ENCODE results near the gene SP2. TPM values are rescaled to one million over a fixed set of nuclear protein-coding genes. Genes with fewer than 3 reads are reported as not detected.

SP2 gene
- total and polyA plus RNA-seq, 2 of the 13 experiments (the other 11 are each of a cell fraction or from before 2014, with no cell fraction given) = 1.4 to 4.8 TPM

DNA sequence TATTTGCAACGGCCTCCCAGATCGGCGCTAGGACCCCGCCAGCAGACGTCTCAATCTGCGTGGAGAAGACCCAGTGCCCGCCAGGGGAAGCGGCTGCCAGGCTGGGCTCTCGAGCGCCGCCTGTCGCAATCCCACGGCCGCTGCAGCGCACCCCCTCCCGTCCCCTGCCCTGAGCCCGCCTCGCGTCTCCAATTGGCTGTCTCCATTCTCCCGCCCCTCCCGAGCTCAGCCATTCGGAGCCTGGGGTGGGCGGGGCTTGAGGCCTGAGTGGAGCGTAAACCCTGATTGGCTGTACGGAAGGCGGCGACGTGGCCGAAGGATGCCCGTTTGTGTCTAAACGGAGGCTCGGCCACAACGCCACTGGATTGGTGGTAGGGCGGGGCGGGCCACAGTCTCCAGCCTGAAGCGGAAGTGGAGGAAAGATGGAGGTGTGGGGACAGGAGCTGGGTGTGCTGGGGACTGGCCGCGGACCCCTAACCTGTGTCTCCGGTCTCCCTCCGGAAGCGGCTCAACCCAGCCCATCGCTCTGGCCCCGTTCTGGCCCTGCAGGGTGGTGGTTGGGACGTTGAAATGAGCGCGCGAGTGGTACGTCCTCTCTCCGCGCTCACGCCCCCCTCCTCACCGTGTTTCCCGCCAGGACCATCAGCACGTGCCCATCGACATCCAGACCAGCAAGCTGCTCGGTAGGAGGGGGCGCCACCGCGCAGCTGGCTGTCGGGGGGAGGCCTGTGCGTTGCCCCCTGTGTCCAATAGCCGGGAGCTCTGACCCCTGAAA, 74.9 kb downstream of the SP2 start, which contains the start of gene CDK5RAP3 (continued):
- TF ChIP-seq REL (CRISPR knock-in tag; conservative IDR thresholded peaks at IDR 0.05) (peak; percentile 98), ZNF670 (CRISPR knock-in tag; IDR thresholded peaks at IDR 0.05; ENCODE audit: borderline replicate concordance) (peak; percentile 92; the same call in 1 of the 2 replicates), ZFX (CRISPR knock-in tag; IDR thresholded peaks at IDR 0.05; ENCODE audit: low read depth) (peak; percentile 84), GZF1 (CRISPR knock-in tag; IDR thresholded peaks at IDR 0.05) (peak; percentile 79), ZNF33A (CRISPR knock-in tag; IDR thresholded peaks at IDR 0.05; ENCODE audit: borderline replicate concordance) (no peak)
- TF ChIP-seq, protein P1, sequence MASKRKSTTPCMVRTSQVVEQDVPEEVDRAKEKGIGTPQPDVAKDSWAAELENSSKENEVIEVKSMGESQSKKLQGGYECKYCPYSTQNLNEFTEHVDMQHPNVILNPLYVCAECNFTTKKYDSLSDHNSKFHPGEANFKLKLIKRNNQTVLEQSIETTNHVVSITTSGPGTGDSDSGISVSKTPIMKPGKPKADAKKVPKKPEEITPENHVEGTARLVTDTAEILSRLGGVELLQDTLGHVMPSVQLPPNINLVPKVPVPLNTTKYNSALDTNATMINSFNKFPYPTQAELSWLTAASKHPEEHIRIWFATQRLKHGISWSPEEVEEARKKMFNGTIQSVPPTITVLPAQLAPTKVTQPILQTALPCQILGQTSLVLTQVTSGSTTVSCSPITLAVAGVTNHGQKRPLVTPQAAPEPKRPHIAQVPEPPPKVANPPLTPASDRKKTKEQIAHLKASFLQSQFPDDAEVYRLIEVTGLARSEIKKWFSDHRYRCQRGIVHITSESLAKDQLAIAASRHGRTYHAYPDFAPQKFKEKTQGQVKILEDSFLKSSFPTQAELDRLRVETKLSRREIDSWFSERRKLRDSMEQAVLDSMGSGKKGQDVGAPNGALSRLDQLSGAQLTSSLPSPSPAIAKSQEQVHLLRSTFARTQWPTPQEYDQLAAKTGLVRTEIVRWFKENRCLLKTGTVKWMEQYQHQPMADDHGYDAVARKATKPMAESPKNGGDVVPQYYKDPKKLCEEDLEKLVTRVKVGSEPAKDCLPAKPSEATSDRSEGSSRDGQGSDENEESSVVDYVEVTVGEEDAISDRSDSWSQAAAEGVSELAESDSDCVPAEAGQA (IDR thresholded peaks at IDR 0.05; ENCODE audit: low read depth) = peak; percentile 49; the same call in 1 of the 2 replicates
- TF ChIP-seq, protein P1 (CRISPR knock-in tag; IDR thresholded peaks at IDR 0.05; ENCODE audit: borderline replicate concordance) = no peak
- TF ChIP-seq, protein P2, sequence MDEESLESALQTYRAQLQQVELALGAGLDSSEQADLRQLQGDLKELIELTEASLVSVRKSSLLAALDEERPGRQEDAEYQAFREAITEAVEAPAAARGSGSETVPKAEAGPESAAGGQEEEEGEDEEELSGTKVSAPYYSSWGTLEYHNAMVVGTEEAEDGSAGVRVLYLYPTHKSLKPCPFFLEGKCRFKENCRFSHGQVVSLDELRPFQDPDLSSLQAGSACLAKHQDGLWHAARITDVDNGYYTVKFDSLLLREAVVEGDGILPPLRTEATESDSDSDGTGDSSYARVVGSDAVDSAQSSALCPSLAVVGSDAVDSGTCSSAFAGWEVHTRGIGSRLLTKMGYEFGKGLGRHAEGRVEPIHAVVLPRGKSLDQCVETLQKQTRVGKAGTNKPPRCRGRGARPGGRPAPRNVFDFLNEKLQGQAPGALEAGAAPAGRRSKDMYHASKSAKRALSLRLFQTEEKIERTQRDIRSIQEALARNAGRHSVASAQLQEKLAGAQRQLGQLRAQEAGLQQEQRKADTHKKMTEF (CRISPR knock-in tag; IDR thresholded peaks at IDR 0.05) = peak; percentile 94; the same call in 1 of the 2 replicates
- TF ChIP-seq, protein P3, sequence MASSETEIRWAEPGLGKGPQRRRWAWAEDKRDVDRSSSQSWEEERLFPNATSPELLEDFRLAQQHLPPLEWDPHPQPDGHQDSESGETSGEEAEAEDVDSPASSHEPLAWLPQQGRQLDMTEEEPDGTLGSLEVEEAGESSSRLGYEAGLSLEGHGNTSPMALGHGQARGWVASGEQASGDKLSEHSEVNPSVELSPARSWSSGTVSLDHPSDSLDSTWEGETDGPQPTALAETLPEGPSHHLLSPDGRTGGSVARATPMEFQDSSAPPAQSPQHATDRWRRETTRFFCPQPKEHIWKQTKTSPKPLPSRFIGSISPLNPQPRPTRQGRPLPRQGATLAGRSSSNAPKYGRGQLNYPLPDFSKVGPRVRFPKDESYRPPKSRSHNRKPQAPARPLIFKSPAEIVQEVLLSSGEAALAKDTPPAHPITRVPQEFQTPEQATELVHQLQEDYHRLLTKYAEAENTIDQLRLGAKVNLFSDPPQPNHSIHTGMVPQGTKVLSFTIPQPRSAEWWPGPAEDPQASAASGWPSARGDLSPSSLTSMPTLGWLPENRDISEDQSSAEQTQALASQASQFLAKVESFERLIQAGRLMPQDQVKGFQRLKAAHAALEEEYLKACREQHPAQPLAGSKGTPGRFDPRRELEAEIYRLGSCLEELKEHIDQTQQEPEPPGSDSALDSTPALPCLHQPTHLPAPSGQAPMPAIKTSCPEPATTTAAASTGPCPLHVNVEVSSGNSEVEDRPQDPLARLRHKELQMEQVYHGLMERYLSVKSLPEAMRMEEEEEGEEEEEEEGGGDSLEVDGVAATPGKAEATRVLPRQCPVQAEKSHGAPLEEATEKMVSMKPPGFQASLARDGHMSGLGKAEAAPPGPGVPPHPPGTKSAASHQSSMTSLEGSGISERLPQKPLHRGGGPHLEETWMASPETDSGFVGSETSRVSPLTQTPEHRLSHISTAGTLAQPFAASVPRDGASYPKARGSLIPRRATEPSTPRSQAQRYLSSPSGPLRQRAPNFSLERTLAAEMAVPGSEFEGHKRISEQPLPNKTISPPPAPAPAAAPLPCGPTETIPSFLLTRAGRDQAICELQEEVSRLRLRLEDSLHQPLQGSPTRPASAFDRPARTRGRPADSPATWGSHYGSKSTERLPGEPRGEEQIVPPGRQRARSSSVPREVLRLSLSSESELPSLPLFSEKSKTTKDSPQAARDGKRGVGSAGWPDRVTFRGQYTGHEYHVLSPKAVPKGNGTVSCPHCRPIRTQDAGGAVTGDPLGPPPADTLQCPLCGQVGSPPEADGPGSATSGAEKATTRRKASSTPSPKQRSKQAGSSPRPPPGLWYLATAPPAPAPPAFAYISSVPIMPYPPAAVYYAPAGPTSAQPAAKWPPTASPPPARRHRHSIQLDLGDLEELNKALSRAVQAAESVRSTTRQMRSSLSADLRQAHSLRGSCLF (CRISPR knock-in tag; IDR thresholded peaks at IDR 0.05; ENCODE audit: borderline replicate concordance) = no peak

All from HepG2 (cell line).